Activated CD4-positive, alpha-beta T cell treated with anti-CD3 and anti-CD28 coated beads for 36 hours (primary cell): ENCODE measurements around the gene PKD2L1. TPM values are rescaled to one million over a fixed set of nuclear protein-coding genes. Genes with fewer than 3 reads are reported as not detected.
A peak's percentile ranks its signal among the peaks of the same experiment; 100 is the strongest.
"Not testable (repeated sequence)": the region's sequence is repeated elsewhere in the genome, so short reads cannot be mapped to it uniquely, and the experiment has no call there.

ENCODE experiments used
- ATAC-seq: fragments of 200-7000 bp; cut with Tn5 transposase; one replicate; pipeline ENCODE4 v1.10.0; 2021; ENCODE audit warnings: mild to moderate bottlenecking, moderate library complexity
- CTCF ChIA-PET: fragments of 350-600 bp; sonication (Branson Sonifier 250); formaldehyde crosslinking; loops from one replicate; lab custom pipeline; 2021; ENCODE audit warnings: antibody characterized with exemption; lab: Charles Lee
- POLR2A ChIA-PET: fragments of 350-600 bp; sonication (Branson Sonifier 250); formaldehyde crosslinking; loops from one replicate; lab custom pipeline; 2021; ENCODE audit warnings: antibody characterized with exemption, inconsistent platforms; lab: Charles Lee
- DNase-seq: peaks from one replicate; pipeline ENCODE4 v3.0.0-alpha.2; 2020
- H3K27ac Mint-ChIP-seq: one replicate; pipeline ENCODE4 v1.8.0; 2021; ENCODE audit warnings: mixed read lengths
- H3K27me3 Mint-ChIP-seq: one replicate; pipeline ENCODE4 v1.8.0; 2021; ENCODE audit warnings: mixed read lengths
- H3K36me3 Mint-ChIP-seq: one replicate; pipeline ENCODE4 v1.8.0; 2021; ENCODE audit warnings: low read depth, mixed read lengths
- H3K4me1 Mint-ChIP-seq: one replicate; pipeline ENCODE4 v1.8.0; 2021; ENCODE audit warnings: mixed read lengths
- H3K4me3 Mint-ChIP-seq: one replicate; pipeline ENCODE4 v1.8.0; 2021; ENCODE audit warnings: mild to moderate bottlenecking, moderate library complexity, mixed read lengths
- H3K9me3 Mint-ChIP-seq: one replicate; pipeline ENCODE4 v1.8.0; 2021; ENCODE audit warnings: low read depth, mixed read lengths
- intact Hi-C, 2 experiments: fragments of 100-400 bp; cut with DNase I in 1 of 2; cut with micrococcal nuclease in 1 of 2; formaldehyde crosslinking; loops; one replicate each; pipeline versions ENCODE4 v1.14.2 to v1.15.1; 2022 to 2024; cut with DNase I, micrococcal nuclease
- total RNA-seq, 2 experiments: library from RNA; stranded (reverse); gene quantifications; one replicate each; pipeline ENCODE4 v1.2.3, GENCODE V29; 2021

PKD2L1 gene
- not detected for total RNA-seq

DNA sequence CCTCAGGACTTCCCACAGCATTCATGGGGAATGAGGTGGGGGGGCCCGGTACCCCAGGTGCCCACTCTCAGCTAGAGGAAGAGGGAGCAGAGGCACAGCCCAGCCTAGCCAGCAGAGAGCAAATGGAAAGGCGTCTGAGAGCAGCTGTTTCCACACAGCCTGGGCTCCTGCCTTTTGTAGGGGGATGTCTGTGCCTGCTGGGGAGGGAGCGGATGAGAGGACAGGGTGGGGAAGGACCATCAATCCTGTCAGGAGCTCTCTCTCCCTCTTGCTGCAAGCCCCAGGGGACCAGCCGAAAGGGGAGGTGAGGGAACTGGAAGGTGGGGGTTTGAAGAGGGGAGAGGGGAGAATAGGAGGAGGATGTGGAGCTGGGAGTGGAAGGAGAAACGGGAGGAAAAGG is at the start of gene PKD2L1:
PKD2L1 (minus strand) TSS at position 150 of the 400 bp plus-strand sequence; CDS start at position 25, 125 bp downstream.
- Mint-ChIP-seq H3K4me3 (no peak within 1 kb of the TSS), H3K27ac (no peak within 1 kb of the TSS), H3K4me1 (peaks cover 13% of the 10 kb centered on the region), H3K9me3 (no peaks in the 10 kb centered on the region), H3K27me3 (peaks cover 4% of the 10 kb centered on the region), H3K36me3 (no peaks in the 10 kb centered on the region)
- CTCF ChIA-PET, result interaction anchor here (0.8 to 1.6 kb wide), 6 partner anchors 10 to 182 kb away, joined by 3 to 5 read pairs (median 3); no protein-coding TSS in a partner anchor
- intact Hi-C loops, result no loop called here
- POLR2A ChIA-PET, result no interaction called here
- DNase-seq (no peak), ATAC-seq (no peak)

DNA sequence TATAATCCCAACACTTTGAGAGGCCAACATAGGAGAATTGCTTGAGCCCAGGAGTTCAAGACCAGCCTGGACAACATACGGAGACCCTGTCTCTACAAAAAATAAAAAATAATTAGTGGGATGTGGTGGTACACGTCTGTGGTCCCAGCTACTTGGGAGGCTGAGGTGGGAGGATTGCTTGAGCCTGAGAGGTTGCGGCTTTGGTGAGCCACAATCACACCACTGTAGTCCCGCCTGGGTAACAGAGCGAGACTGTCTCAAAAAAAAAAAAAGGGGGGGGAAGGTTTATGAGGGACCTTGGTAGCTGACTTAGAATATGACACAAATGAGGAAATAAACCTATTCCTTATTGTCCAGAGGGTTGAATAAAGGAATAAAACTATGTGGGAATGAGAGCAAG is 47.8 kb upstream of the PKD2L1 start:
- Mint-ChIP-seq H3K27me3 (no peaks in the 10 kb centered on the region), H3K27ac (peak overlapping the region; percentile 10), H3K4me3 (no peak overlapping the region), H3K4me1 (peaks cover 18% of the 10 kb centered on the region), H3K9me3 (no peaks in the 10 kb centered on the region), H3K36me3 (peaks cover 20% of the 10 kb centered on the region)
- no peak for ATAC-seq
- POLR2A ChIA-PET, result no interaction called here
- CTCF ChIA-PET, result interaction anchor here (1.0 kb wide), 1 partner anchor 35 kb away, joined by 5 read pairs; no protein-coding TSS in a partner anchor
- no peak for DNase-seq
- intact Hi-C loops, result no loop called here

DNA sequence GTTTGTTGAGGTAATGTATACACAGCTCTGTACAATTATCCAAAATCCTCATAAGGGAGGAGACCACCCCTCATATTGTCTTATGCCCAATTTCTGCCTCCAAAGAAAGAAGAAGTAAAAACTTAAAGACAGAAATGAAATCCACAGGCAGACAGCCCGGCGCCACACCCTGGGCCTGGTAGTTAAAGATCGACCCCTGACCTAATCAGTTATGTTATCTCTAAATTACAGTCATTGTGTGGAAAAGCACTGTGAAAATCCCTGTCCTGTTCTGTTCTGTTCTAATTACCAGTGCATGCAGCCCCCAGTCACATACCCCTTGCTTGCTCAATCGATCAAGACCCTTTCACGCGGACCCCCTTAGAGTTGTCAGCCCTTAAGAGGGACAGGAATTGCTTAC is 46.6 kb upstream of the PKD2L1 start:
- H3K9me3 Mint-ChIP-seq, H3K27me3 Mint-ChIP-seq, intact Hi-C loops, DNase-seq, CTCF ChIA-PET, H3K4me3 Mint-ChIP-seq, ATAC-seq, POLR2A ChIA-PET, H3K27ac Mint-ChIP-seq: not testable (repeated sequence)
- peaks cover 18% of the 10 kb centered on the region for H3K4me1 Mint-ChIP-seq
- H3K36me3 Mint-ChIP-seq, result peaks cover 12% of the 10 kb centered on the region

DNA sequence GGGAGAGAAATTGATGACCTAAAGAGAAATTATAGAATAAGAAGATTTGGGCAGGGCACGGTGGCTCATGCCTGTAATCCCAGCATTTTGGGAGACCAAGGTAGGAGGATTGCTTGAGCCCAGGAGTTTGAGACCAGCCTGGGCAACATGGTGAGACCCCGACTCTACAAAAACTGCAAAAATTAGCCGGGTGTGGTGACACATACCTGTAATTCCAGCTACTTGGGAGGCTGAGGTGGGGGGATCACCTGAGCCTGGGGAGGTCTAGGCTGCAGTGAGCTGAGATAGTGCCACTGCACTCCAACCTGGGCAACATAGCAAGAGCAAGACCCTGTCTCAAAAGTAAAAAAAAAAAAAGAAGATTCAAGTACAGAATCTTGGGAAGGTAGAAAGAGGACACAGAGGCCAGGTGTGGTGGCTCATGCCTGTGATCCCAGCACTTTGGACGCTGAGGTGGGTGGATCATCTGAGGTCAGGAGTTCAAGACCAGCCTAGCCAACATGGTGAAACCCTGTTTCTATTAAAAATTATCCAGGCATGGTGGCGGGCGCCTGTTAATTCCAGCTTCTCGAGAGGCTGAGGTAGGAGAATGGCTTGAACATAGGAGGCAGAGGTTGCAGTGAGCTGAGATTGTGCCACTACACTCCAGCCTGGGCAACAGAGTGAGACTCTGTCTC is 44.8 kb upstream of the PKD2L1 start:
- H3K4me1 Mint-ChIP-seq, result peaks cover 36% of the 10 kb centered on the region
- ChIA-PET CTCF (interaction anchor here (1.4 to 2.1 kb wide), 3 partner anchors 28 to 136 kb away, joined by 3 to 13 read pairs (median 11); partner anchors contain the start of gene SCD), POLR2A (interaction anchor here (1.1 to 3.1 kb wide), 2 partner anchors 24 to 28 kb away, joined by 11 to 32 read pairs; partner anchors contain the start of gene SCD)
- H3K4me3 Mint-ChIP-seq, H3K27ac Mint-ChIP-seq, ATAC-seq, H3K27me3 Mint-ChIP-seq, H3K36me3 Mint-ChIP-seq, H3K9me3 Mint-ChIP-seq: not testable (repeated sequence)
- peak; percentile 11 for DNase-seq
- intact Hi-C loops, result loop anchor here (5.0 kb wide), 5 partner anchors 152 to 657 kb away; partner anchors contain the start of genes COX15 (in 1 of the 2), CUTC (in 1 of the 2), LZTS2 (in 1 of the 2) and NDUFB8 (in 1 of the 2)

DNA sequence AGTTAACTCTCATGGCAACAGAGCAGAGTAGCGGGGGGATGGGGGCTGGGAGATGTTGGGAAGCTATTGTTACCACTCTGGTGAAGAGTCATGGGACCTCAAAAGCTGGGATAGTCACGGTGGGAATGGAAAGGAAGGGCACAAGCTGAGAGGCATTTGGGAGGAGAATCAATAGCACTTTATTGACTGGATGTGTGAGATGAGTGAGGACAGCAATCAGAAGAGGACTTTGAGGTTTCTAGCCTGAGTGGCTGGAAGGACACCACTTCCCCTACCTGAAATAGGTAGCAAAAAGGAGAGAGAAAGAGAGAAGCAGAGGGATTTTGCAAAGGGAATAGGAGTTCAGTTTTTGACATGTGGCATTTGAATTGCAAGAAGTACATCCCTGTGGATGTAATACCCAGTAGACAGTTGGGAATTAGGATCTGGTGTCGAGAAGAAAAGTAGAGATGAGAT is 44.2 kb upstream of the PKD2L1 start:
- ChIA-PET CTCF (interaction anchor here (0.6 to 2.1 kb wide), 8 partner anchors 9 to 1316 kb away, joined by 3 to 13 read pairs (median 4); partner anchors contain the start of gene SCD), POLR2A (interaction anchor here (1.0 to 3.1 kb wide), 3 partner anchors 24 to 137 kb away, joined by 3 to 32 read pairs (median 11); partner anchors contain the start of gene SCD)
- Mint-ChIP-seq H3K27ac (no peak overlapping the region), H3K9me3 (no peaks in the 10 kb centered on the region), H3K4me1 (peaks cover 40% of the 10 kb centered on the region), H3K27me3 (no peaks in the 10 kb centered on the region), H3K36me3 (peaks cover 4% of the 10 kb centered on the region), H3K4me3 (no peak overlapping the region)
- intact Hi-C loops, result loop anchor here (5.0 kb wide), 5 partner anchors 153 to 658 kb away; partner anchors contain the start of genes COX15 (in 1 of the 2), CUTC (in 1 of the 2), LZTS2 (in 1 of the 2) and NDUFB8 (in 1 of the 2)
- no peak for ATAC-seq
- no peak for DNase-seq

DNA sequence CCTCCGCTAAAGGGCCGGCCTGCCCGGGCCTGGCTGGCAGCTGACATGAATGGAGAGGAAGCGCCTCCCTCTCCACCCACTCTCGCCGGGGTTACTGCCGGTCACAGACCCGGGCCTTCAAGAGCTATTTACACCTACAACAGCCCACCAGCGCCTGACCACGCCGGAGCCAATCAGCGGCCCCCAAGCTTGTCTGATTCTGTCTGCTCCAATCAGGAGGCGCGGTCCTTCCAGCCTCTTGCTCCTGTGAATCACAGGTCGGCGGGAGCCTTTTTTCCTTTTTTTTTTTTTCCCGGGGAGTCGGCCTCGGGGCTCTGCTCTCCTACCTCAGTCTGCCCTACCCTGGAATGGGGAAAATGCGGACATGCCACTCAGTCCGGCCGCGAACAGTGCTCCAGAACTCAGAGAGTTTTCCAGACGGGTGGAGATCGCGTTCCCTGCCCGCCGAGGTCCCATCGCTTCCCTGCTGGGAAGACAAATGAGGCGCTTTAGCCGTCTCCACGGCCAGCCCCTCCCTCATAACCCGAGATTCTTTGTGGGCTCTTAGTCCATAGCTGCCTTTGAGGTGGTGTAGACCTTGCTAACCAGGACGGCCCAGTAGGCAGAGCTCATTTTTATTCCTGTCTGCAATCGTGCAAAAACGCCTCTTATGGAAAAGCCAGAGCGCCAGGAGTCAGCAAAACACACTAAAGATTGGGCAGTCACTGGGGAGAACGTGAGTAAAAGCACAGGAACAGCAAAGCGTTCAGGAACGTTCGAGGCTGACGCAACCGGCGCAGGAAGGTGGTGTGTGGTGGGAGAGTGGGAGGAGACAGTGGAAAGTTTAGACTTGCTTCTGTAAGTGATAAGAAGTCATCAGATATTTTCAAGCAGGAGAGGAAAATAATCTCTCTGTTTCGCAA is 43.5 kb upstream of the PKD2L1 start:
- Mint-ChIP-seq H3K27ac (no peak overlapping the region), H3K36me3 (peaks cover 4% of the 10 kb centered on the region), H3K4me1 (peaks cover 40% of the 10 kb centered on the region), H3K9me3 (no peaks in the 10 kb centered on the region), H3K4me3 (no peak overlapping the region), H3K27me3 (no peaks in the 10 kb centered on the region)
- intact Hi-C loops, result loop anchor here (1.0 to 5.0 kb wide), 16 partner anchors 26 to 753 kb away; partner anchors contain the start of genes NDUFB8 (in 2 of the 2), BLOC1S2 (in 1 of the 2), CHUK (in 1 of the 2) and COX15 (in 1 of the 2)
- ChIA-PET CTCF (interaction anchor here (0.6 to 2.1 kb wide), 15 partner anchors 9 to 1317 kb away, joined by 3 to 13 read pairs (median 3); partner anchors contain the start of gene SCD), POLR2A (interaction anchor here (0.6 to 3.1 kb wide), 12 partner anchors 11 to 503 kb away, joined by 3 to 32 read pairs (median 4); partner anchors contain the start of gene SCD)
- DNase-seq, result peak; percentile 99
- ATAC-seq, result peak; percentile 83

DNA sequence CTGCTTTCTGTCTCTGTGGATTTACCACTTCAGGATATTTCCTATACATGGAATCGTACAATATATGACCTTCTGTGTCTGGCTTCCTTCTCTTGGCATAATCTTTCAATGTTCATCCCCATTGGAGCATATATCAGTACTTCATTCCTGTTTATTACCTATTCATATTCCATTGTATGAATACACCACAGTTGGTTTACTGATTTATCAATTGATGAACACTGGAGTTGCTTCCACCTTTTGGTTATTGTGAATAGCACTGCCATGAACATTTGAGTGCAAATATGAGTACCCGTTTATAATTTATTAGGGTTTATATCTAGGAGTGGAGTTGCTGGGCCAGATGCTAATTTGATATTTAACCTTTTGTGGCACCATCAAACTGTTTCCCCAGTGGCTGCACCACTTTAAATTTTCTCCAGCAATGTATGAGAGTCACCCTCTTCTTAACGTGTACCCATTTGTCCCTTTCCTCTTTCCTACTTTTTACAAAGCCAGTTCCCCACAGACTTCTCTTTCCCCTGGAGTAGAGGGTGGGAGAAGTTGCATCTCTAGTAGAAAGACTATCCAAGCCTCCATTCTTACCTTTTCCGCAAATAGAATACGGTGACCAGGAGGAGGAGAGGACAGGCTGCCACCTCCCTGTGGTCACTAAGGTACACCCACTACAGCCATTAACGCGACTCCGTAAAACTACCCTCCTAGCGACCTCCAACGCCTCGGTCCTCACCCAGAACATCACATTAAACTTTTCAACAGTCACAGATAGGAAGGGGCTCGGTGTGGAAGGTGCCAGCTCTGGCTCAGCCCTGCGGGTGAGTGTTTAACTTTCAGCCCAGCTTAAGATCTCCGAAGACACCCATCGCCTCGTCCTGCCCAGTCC is 42.6 kb upstream of the PKD2L1 start:
- ChIA-PET CTCF (interaction anchor here (0.7 to 2.1 kb wide), 14 partner anchors 8 to 350 kb away, joined by 3 to 13 read pairs (median 4); partner anchors contain the start of gene SCD), POLR2A (interaction anchor here (0.7 to 3.1 kb wide), 8 partner anchors 26 to 224 kb away, joined by 3 to 32 read pairs (median 4); partner anchors contain the start of gene SCD)
- no peak overlapping the region for H3K27ac Mint-ChIP-seq

DNA sequence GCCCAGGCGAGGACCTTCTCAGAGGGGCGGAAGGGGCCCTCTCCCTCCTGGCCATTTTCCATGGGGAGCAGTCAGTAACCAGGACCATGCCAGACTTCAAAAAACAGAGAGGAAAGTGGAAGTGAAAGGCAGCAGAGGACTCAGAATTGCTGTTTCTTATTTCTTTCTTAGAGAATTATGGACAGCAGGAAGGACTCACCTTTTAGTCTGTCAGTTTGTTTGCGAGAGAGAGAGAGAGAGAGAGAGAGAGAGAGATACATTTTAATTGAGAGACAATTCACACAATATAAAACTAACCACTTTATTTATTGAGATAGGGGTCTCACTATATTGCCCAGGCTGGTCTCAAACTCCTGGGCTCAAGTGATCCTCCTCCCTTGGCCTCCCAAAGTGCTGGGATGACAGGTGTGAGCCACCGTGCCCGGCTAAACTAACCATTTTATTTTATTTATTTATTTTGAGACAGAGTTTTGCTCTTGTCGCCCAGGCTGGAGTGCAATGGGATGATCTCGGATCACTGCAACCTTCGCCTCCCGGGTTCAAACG is 41.5 kb upstream of the PKD2L1 start:
- Mint-ChIP-seq H3K9me3 (no peaks in the 10 kb centered on the region), H3K27me3 (no peaks in the 10 kb centered on the region), H3K27ac (peak overlapping the region; percentile 98), H3K4me1 (peaks cover 32% of the 10 kb centered on the region), H3K36me3 (peaks cover 4% of the 10 kb centered on the region), H3K4me3 (peak overlapping the region; percentile 65)
- intact Hi-C loops, result loop anchor here (2.0 to 5.0 kb wide), 10 partner anchors 137 to 751 kb away; partner anchors contain the start of genes CHUK (in 1 of the 2), COX15 (in 1 of the 2), CUTC (in 1 of the 2) and ERLIN1 (in 1 of the 2)
- ChIA-PET POLR2A (interaction anchor here (0.6 to 2.0 kb wide), 8 partner anchors 8 to 150 kb away, joined by 3 to 25 read pairs (median 5); partner anchors contain the start of gene SCD), CTCF (interaction anchor here (0.7 to 2.3 kb wide), 10 partner anchors 23 to 488 kb away, joined by 3 to 20 read pairs (median 6); partner anchors contain the start of gene HIF1AN)
- ATAC-seq, result no peak
- no peak for DNase-seq

More for the DNA sequence above, 42.6 kb upstream of the PKD2L1 start:
- no peak for DNase-seq
- no peak for ATAC-seq
- H3K4me3 Mint-ChIP-seq, result no peak overlapping the region
- intact Hi-C loops, result loop anchor here (1.0 to 5.0 kb wide), 16 partner anchors 25 to 752 kb away; partner anchors contain the start of genes NDUFB8 (in 2 of the 2), BLOC1S2 (in 1 of the 2), CHUK (in 1 of the 2) and COX15 (in 1 of the 2)
- no peaks in the 10 kb centered on the region for H3K9me3 Mint-ChIP-seq
- H3K4me1 Mint-ChIP-seq, result peaks cover 35% of the 10 kb centered on the region
- no peaks in the 10 kb centered on the region for H3K27me3 Mint-ChIP-seq
- H3K36me3 Mint-ChIP-seq, result peaks cover 4% of the 10 kb centered on the region
